GM21529 (cell line): ENCODE data around the gene MAL.

Experiments used
- ATAC-seq: cut with Tn5 transposase; IDR thresholded peaks from one replicate; pipeline ENCODE4 v1.9.1; 2021; ENCODE audit not compliant: unreplicated experiment

The MAL gene

DNA sequence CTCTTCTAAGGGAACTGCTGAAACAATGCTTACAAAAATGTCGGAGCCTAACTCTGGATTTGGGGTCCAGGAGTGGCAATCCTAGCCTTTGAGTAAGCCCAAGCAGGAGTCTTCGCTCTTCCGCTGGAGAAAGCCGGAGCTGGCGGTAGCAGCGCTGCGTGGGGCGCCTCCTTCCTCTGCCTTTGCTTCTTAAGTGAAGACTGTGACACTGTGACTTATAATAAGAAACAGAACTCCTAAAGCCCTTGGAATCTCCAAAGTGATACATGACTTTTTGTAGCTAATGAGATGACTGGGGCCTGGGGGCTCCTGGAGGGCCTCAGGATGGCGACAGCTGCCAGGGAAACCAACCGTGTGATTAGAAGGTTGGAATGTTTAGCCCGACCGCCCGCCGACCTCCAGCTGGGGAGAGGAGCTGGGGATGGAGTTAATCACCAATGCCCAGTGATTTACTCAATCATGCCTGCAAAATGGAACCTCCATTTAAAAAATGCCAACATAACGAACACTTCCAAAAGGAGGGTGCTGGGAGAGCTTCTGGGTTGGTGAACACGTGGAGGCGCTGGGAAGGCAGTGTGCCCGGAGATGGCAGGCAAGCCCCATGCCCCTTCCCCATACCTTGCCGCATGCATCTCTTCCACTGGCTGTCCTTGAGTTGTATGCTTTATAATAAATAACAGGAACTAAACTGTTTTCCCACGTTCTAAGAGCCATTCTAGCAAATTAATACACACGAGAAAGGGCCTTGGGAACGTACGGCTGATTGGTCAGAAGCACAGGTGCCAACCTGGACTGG is 29.0 kb upstream of the MAL start:
- no peak for ATAC-seq

DNA sequence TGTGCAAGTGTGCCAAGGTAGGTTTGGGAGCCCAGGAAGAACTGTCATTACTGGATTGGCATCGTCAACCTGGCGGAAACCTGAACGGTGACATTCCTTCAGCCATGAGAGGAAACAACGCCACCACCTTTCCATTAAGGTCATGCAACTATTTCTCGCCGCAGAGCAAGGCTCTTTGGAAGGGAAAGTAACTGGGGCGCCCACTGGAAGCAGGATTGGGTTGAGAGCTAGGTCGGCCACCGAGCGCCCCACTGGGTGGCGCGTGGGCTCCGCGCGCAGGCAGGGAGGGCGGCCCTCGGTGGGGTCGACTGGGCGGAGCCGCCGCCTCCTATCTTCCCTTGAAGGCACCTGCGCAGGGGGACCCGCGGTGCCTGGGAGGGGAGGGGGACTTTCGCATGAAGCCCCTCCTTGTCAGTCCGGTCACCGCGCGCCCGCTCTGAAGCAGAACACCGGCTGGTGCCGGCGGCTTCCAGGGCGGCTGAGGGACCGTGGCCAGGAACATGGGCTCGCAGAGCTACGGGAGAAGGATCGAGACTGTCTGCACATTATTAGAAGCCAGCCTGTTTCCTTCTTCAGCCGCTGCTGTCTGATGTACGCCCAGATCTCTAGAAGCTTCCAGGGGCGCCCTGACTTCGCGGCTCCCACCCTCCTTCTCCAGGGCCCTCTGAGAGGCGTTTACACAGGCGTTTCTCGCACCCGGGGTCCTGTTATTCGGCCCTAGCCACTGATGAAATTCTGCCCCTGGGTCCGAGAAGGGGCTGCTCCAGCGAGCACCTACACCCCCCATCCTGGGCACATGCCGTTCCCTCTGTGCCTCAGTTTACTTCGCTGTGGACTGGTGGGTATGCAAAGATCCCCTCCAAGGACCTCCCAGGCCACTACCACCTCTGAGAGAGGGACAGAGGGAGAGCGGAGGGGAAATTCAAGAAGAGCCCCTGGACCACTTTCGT is 27.3 kb upstream of the MAL start:
- no peak for ATAC-seq

DNA sequence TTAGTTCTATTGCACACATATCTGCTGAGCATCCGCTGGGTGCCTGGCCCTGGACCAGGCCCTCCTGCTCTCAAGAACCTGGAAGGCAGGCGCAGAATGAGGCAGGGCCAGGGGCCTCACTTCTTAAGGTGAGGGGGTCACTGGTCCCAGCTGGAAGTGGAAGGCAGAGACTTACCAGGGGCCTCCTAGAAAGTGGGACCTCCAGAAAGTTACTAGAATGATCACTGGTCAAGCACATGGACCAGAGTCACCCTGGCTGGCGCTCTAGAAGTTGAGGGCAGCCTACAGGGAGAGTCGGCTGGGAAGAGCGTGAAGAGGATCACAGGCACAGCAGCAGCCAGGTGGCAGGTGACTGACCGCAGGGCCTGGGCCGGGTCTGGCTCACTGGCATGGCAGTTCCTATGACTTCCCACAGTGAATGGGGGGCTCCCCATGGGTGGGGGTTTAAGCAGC is 26.1 kb upstream of the MAL start:
- no peak for ATAC-seq

DNA sequence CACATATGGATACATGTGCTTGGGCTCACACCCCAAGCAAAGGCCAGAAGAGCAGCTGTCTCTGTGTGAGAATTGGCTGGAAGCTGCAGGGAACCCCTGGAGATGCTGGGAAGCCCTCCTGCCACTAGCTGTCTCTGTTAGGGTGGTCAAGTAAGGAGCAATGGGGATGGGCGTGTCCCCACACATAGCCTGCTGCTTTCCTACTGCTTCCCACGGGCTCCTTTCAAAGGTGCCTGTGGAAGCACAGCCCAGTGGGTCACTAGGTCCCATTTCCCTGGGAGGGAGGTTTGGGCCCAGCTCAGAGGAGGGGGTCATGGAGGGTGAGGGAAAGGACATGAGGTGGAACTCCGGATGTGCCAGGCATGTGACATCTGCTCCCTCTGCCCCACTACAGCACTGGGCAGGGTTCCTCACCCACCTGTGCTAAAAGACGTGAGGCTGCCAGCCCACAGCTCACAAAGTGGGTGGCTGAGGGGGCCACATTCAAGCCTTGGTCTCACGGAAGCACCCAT is 24.4 kb upstream of the MAL start:
- ATAC-seq = no peak

DNA sequence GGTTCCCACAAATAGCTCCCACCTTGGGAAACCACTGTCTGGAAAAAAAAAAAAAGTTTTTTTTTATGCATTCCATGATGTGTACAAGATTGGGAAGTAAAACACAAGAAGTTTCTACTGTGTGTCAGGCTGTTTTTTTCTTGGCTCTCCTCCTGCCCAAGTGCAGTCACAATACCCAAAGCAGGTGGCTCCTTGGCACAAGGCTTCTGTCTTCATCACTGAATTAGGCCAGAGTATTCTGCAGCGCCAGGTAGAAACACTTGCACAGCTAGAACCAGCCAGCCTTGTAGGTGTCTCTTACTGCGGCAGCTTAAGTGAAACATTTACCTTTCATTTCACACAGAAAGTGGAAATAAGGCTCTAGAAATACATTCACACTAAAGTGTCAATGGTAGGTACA is 23.8 kb upstream of the MAL start:
- no peak for ATAC-seq

DNA sequence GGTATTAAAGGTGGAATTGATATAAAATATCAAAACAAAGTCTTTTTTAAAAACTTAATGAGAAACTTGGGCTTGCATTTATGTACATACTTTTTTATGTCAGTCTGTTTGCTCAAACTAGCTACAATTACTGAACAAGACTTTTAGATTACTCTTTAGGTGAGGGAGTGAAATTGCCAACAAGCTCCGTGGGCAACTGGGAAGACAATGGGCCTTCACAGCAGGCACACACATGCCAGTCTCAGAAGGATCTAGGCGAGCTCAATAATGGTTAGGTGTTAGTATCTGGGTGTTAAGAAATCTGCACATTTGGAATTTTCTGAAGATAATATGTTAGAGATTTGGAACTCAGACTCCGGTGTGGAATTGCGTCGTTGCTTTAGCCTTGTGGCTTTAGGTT is 23.0 kb upstream of the MAL start:
- no peak for ATAC-seq

DNA sequence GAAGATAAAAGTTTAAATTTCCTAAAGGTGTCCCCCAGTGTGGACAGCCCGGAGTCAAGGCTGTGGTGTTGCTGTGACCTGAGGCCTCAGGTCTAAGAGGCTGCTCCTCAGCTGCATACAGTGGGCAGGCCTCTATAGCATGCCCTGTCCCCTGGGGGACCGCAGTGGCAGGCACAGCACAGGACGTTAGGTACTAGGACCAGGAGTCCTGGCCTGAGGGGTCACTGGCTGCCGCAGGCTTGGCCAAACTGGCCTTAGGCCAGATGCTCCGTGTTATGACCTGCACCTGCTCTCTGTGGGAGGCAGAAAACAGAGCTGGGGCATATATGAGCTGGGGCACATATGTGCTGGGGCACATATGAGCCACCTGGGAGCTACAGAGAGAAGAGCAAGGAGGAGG is 21.2 kb upstream of the MAL start:
- no peak for ATAC-seq

DNA sequence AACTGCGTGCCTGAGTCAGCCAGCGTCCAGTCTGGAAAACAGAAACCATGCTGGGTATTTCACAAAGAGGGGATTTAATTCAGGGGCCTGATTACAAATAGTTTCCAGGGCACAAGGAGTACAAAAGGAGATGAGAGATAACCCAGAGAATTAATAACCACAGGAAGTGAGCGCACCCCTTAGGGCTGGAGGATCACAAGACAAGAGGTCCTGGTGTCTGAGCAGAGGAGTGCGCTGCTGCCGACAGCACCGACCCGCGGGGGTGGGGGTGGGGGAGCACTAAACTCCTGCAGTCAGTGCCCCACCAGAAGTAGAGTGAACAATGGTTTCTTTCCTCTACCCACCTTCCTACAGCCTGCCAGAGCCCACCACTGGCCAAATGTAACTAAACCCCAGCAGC is 20.8 kb upstream of the MAL start:
- ATAC-seq = no peak

DNA sequence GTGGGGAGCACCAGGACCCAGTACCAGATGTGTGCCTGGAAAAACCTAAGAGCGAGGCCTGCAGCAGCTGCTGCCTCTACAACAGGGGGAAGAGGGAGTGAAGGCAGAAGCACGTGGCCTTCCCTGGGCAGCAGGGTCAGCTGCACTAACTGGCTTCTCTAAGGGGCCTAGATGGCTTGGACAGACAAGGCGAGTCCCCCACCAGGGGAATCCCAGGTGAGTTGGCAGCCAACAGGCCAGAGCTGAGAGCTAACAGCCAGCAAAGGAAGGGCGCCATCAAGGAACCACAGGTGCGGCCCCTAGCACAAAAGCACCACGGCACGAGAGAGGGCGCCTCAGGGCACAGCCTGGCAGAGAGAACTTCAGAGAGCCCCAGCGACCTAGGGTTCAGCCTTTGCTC is 19.8 kb upstream of the MAL start:
- ATAC-seq = no peak

DNA sequence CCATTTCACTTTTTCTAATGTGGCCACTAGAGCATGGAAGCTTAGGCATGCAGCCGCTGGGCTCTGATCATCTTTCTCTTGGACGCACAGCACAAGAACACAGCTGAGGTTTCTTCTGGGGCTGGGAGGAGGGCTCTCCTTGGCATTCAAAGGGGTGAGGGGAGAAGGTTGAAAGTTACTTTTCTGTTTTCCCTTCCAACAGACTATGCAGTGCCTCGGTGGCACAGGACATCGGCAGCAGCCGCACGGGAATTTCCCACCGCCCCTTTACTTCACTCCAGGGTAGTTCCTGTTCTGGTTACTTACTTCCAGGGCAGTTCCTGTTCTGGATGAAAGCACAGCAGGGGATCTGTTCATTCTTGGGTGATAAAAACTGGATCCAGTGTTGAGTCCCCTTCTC is 18.9 kb upstream of the MAL start:
- no peak for ATAC-seq

DNA sequence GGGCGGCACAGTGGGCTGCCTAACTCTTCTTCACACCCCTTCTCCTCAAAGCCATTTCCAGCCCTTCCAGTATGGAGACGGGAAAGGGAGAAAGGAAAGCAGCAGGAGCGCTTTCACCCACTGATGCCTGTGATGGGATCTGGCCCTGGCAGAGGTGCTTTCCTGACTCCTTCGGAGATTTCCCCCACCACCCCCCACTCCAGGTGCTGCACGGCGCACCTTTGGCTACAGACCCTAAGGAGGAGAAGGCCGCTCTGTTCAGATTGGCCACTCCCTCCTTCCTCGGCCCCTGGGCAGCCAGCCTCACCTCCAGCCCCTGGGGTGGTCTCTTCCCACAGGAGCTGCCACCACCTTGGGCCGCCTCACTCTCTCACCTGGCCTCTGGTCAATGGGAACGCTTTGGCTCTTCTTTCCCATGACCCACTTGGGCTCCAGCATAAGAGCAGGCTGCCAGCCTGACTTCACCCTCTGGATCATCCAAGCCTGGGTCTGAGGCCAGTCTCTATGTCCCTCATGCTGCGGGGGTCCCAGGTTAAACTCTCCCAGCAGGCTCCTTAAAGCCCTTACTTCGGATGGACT is 18.4 kb upstream of the MAL start:
- ATAC-seq = no peak

DNA sequence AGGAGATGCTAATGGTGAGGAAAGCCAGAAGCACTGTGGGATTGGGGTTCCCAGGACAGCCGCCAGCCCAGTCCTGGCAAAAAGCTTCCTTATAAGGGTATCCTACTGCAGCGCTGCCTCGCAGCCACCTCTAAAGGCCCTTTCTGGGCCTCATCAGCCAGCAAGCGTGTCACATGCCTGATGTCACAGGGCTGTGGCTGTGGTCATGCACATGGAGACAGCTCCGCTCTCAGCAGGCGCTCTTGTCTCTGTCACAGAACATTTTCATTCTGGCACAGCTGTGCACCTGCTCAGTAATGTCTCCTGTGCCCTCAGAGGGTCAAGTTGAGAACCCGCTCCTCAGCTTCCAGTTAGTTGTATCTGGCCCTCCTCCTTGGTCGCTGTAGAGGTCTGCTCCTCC is 17.7 kb upstream of the MAL start:
- ATAC-seq = no peak

DNA sequence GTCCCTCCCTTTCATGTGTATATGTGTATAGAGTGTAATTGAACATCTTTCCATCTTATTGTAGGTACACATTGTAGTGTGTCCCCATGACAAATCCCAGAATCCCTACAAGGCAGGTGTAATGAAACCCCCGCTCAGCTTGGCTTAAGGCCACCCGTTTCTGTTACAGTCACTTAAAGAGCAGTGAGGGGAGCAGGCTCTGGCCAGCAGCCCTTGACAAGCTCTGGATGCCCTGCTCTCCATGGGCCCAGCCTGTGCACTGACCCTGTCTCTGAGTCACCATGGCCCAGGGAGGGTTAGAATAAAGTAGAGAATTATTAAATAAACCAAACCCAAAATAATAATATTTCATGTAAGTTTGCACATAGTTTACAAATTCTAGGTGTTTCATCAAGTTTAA is 17.2 kb upstream of the MAL start:
- no peak for ATAC-seq

DNA sequence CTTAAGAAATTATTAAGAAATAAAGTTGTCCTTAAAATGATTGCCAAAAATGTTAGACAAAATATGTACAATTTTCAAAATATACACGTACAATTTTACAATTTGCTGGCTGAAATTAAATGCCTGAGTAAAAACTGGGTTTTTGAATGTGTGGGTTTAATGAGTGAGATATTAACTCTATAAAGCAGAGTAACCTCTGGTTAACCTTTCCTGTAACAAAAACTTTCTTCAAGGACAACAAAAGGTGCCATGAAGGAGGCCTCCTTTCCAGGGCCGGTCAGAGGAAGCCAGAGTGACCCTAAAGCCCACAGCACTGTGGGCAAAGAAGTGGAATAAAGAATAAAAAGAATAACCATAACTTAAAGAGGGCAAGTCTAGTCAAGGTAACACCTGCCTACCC is 16.5 kb upstream of the MAL start:
- ATAC-seq = no peak

DNA sequence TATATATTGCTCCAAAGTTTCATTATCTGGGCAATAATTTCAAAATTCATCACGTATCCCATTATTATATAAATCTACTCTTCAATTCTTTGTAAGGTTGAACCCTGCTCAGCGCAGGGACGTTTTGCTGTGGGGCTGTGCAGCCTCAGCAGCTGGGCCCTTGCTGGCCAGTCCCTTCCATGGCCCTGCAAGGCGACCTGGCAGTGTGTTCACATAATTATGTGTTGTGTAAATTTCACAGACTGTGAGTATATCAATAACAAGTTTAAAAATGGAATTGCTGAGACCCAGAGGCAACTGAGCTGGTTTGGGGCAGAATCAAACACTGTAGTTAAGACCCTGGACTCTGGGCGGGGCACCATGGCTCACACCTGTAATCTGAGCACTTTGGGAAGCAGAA is 16.1 kb upstream of the MAL start:
- ATAC-seq = no peak

DNA sequence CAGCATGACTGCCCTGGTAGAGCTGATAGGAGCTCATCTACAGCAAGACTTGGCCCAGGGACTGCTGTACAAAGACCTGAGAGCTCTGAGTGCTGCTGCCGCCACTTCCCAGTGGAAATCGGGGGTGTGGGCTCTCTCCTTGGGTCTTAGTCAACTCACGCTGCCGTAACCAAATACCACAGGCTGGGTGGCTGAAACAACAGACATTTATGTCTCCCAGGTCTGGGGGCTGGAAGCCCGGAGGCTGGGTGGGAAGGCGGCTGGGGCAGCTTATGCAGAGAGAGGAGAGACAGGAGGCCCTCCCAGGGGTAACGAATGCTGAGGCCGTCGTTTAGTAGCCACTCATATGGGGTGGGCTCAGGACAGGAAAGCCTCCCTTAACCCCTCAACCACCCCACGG is 15.4 kb upstream of the MAL start:
- no peak for ATAC-seq

DNA sequence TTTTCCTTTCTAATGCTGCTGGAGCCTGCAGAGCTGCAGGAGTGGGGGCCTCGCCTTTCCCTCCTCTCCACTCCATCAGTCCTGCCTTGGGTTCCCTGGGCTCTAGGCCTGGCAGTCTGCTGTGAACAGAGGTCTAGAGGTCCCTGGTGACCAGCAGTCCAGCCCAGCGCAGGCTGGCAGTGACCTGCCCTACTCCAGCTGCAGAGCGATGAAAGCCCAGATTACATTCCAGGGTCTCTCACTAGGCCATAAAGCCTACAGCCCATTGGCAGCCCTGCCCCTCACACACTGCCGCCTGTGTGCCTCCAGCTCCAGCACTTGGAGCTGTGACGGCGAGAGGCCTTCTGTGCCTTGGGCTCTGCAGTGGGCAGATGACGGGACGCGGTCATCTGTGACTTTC is 14.8 kb upstream of the MAL start:
- no peak for ATAC-seq

DNA sequence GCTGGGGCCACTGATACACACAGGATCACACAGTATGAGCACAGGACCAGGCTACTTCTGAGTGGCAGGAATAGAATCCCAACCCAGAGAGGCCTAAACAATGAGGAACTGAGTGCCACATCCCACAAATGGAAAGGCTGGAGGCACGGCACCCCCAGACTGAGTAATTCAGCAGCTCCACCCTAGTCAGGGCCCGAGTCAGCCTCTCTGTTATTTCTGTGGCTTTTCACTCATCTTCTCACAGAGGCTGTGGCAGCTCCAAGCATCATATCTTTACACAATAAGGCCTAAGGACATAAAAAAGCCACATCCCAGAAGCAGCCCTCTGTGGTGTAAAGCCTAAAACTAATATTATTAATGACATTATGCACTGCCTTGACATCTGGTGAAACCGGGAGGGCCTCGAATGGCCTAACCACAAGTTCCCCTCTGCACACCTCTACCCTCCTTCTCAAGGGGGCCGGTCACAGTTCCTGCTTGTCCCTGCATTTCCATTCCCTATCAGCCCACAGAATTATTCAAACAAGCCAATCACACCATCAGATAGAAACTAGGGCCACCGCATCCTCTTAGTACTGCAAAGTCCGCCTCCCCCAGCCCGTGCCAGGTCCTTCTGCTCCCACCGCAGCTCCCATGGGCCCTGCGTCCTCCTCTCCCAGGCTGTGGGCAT is 12.5 kb upstream of the MAL start:
- ATAC-seq = peak; percentile 90

DNA sequence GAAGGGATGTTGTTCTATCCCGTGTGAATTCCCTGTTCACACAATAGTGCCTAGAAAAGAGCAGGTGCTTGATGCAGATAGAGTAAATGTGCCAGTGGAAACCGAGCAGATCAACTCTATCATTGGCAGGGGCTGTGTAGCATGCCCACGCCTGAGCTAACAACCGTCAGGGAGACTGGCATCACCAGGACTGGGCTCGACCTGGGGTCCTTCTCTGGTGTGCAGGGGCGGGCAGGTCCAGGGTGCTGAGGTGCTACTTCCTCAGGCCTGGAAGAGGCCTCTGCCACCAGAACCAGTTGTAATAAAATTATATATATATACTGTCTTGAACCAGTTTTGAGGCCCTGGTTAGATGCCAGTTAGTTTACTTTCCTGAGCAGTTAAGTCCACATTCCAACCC is 11.8 kb upstream of the MAL start:
- no peak for ATAC-seq

DNA sequence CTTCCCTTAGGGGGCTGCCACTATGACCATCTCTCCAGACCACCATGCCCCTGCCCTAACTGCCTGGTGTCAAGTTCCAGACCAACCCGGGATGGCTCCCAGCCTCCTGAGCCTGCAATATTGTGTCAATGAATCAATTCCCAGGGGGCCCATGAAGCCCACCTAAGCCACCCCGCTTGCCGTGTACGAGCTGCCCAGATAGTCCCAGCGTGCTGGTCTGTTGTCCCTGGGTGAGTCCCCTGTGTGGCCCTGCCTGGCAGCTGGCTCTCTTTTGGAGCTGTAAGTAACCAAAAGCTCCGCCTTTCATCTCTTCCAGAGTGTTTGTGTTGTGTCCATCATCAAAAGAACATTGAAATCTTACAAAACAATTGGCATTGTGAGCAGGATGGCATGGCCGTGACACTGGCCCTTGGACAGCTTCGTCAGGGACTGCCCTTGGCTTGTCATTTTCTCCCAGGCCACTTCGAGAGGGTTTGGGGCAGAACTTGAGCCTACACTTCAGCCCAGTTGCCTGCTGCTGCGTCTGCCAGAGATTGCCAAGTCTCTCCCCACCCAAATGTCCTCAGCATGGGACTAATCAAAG is 11.3 kb upstream of the MAL start:
- no peak for ATAC-seq
